Measurements from ENCODE around the gene GRK5. TPM values are rescaled to one million over a fixed set of nuclear protein-coding genes. Genes with fewer than 3 reads are reported as not detected.

The GRK5 gene
- total RNA-seq, 1 experiment from 2014 or later, result 29.0 TPM

DNA sequence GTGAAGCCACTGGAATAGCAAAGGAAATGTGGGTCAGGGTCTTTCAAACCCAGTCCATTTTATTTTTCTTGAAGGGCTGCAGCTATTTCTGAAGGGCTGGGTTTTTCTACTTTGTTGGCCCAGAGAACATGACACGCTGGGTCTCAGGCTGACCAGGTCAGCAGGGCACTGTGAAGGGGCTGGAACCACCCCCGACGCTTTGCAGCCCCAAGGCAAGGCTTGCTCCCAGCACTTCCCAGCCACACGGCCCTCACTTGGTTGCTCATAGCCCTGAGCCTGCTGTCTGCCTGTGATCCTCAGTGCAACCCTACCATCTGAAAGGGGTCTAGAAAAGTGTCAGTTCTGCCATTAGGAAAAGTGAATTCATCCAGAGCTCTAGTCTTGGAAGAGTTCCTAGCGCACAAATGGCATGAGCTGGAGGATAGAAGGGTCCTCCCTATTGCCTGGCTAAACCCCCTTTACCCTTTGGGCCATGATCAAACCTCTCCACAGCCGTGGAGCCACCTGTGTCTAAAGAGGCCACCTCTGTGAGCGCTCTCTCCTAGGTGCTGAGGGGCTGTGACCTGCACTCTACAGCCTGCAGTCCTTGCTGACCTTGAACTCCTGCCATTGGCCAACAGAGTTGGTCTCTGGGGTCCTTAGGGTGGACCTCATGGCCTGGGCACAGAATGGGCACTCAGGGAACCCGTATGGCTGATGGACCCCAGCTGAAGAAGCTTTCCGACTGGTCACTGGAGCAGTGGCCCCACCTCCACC, 203.2 kb downstream of the GRK5 start:
- DNase-seq (ENCODE audit: low read depth, low spot score) (no peak), ATAC-seq (no peak)
- Histone ChIP-seq H3K27me3 (ENCODE audit: control insufficient read depth, insufficient read depth, low read length) (no peaks in the 10 kb centered on the region), H3K9me3 (ENCODE audit: control insufficient read depth, insufficient read depth, low read depth, low read length) (no peaks in the 10 kb centered on the region), H3K36me3 (ENCODE audit: control insufficient read depth, insufficient read depth, low read length) (no peaks in the 10 kb centered on the region), H3K27ac (ENCODE audit: low read length) (no peak overlapping the region), H3K4me1 (ENCODE audit: control insufficient read depth, insufficient read depth, low read length) (0 out of 2 replicates have a peak, but pooled peaks cover 3% of the 10 kb centered on the region), H3K4me3 (ENCODE audit: low read depth in 2 of 2, low read length in 2 of 2) (no peak overlapping the region)
- BruUV-seq (replicated peaks), result no TSS peak
- POLR2A ChIA-PET, result no interaction called here
- CTCF ChIA-PET, result interaction anchor here (0.6 kb wide), 1 partner anchor 130 kb away, joined by 3 read pairs; no protein-coding TSS in a partner anchor
- in situ Hi-C loops (cut with HindIII; ENCODE audit: low pct_unique_long_range_greater_than_20kb, low sequenced_read_pairs), result no loop called here
- TF ChIP-seq, protein P1, sequence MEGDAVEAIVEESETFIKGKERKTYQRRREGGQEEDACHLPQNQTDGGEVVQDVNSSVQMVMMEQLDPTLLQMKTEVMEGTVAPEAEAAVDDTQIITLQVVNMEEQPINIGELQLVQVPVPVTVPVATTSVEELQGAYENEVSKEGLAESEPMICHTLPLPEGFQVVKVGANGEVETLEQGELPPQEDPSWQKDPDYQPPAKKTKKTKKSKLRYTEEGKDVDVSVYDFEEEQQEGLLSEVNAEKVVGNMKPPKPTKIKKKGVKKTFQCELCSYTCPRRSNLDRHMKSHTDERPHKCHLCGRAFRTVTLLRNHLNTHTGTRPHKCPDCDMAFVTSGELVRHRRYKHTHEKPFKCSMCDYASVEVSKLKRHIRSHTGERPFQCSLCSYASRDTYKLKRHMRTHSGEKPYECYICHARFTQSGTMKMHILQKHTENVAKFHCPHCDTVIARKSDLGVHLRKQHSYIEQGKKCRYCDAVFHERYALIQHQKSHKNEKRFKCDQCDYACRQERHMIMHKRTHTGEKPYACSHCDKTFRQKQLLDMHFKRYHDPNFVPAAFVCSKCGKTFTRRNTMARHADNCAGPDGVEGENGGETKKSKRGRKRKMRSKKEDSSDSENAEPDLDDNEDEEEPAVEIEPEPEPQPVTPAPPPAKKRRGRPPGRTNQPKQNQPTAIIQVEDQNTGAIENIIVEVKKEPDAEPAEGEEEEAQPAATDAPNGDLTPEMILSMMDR (IDR thresholded peaks at IDR 0.05), result no peak
- no peak for TF ChIP-seq SIN3A (IDR thresholded peaks at IDR 0.05; ENCODE audit: borderline replicate concordance, insufficient read depth, low read depth, low read length)
- no peak for TF ChIP-seq POLR2AphosphoS5 (IDR thresholded peaks at IDR 0.05; ENCODE audit: low read depth, low read length)
- TF ChIP-seq, protein P2, sequence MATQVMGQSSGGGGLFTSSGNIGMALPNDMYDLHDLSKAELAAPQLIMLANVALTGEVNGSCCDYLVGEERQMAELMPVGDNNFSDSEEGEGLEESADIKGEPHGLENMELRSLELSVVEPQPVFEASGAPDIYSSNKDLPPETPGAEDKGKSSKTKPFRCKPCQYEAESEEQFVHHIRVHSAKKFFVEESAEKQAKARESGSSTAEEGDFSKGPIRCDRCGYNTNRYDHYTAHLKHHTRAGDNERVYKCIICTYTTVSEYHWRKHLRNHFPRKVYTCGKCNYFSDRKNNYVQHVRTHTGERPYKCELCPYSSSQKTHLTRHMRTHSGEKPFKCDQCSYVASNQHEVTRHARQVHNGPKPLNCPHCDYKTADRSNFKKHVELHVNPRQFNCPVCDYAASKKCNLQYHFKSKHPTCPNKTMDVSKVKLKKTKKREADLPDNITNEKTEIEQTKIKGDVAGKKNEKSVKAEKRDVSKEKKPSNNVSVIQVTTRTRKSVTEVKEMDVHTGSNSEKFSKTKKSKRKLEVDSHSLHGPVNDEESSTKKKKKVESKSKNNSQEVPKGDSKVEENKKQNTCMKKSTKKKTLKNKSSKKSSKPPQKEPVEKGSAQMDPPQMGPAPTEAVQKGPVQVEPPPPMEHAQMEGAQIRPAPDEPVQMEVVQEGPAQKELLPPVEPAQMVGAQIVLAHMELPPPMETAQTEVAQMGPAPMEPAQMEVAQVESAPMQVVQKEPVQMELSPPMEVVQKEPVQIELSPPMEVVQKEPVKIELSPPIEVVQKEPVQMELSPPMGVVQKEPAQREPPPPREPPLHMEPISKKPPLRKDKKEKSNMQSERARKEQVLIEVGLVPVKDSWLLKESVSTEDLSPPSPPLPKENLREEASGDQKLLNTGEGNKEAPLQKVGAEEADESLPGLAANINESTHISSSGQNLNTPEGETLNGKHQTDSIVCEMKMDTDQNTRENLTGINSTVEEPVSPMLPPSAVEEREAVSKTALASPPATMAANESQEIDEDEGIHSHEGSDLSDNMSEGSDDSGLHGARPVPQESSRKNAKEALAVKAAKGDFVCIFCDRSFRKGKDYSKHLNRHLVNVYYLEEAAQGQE (IDR thresholded peaks at IDR 0.05; ENCODE audit: insufficient read depth in 1 of 2, low read depth in 2 of 2, low read length in 1 of 2), result no peak
- TF ChIP-seq TCF7L2 (IDR thresholded peaks at IDR 0.05; ENCODE audit: low read depth, low read length), result no peak
- intact Hi-C loops (cut with micrococcal nuclease; ENCODE audit: unreplicated experiment), result loop anchor here (10.0 kb wide), 1 partner anchor 106 kb away; no protein-coding TSS in a partner anchor

DNA sequence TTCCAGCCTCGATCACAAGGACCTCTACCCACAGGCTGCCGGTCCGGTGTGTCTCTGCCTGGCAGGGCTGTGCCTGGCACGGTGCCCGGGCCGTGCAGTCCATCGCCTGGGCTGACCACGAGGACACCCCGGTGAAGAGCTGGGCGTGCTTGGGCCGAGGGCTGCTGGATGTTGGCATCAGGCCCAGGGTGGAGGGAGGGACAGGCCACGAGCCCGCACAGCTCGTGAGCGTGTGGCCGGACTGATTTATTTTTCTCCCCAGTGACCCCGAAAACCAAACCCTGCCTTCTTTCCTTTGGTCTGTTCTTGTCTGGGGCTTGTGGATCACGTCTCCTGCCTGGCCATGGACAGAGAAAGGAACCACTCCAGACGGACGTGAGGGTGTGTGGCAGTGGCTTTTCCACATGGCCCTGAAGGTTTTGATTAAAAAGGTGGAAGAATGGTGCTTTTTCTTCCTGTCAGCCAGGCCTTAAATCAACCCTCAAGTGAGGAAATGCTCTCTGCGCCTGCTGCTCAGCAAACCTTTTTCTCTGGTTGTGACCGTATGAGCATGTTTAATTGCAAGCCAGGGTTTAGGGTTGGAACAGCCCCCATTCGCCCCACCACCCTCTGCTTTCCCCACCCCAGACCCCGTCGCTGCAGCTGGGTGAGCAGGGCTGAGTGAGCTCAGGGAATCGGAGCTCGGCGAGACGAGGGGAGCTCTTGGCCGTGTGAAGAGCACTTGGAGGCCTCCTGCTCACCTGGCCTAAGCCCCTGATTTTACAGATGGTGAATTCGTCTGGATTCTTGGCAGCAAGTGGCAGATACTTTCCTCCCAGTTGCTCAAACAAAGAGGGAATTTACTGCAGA, 205.1 kb downstream of the GRK5 start:
- no peak for ATAC-seq
- Histone ChIP-seq H3K4me3 (ENCODE audit: low read depth in 2 of 2, low read length in 2 of 2) (no peak overlapping the region), H3K36me3 (ENCODE audit: control insufficient read depth, insufficient read depth, low read length) (no peaks in the 10 kb centered on the region), H3K27me3 (ENCODE audit: control insufficient read depth, insufficient read depth, low read length) (no peaks in the 10 kb centered on the region), H3K9me3 (ENCODE audit: control insufficient read depth, insufficient read depth, low read depth, low read length) (no peaks in the 10 kb centered on the region), H3K27ac (ENCODE audit: low read length) (no peak overlapping the region), H3K4me1 (ENCODE audit: control insufficient read depth, insufficient read depth, low read length) (0 out of 2 replicates have a peak, but pooled peaks cover 3% of the 10 kb centered on the region)
- intact Hi-C loops (cut with micrococcal nuclease; ENCODE audit: unreplicated experiment) (loop anchor here (10.0 kb wide), 1 partner anchor 108 kb away; no protein-coding TSS in a partner anchor), in situ Hi-C loops (cut with HindIII; ENCODE audit: low pct_unique_long_range_greater_than_20kb, low sequenced_read_pairs) (no loop called here)
- ChIA-PET CTCF (interaction anchor here (0.7 to 1.1 kb wide), 2 partner anchors 106 to 206 kb away, joined by 3 to 4 read pairs; no protein-coding TSS in a partner anchor), POLR2A (no interaction called here)
- BruUV-seq (replicated peaks), result no TSS peak
- TF ChIP-seq POLR2AphosphoS5 (IDR thresholded peaks at IDR 0.05; ENCODE audit: low read depth, low read length), result no peak
- no peak for TF ChIP-seq TCF7L2 (IDR thresholded peaks at IDR 0.05; ENCODE audit: low read depth, low read length)
- TF ChIP-seq, protein P2 (IDR thresholded peaks at IDR 0.05; ENCODE audit: insufficient read depth in 1 of 2, low read depth in 2 of 2, low read length in 1 of 2), result no peak
- TF ChIP-seq, protein P1 (IDR thresholded peaks at IDR 0.05), result no peak
- no peak for TF ChIP-seq SIN3A (IDR thresholded peaks at IDR 0.05; ENCODE audit: borderline replicate concordance, insufficient read depth, low read depth, low read length)
- no peak for DNase-seq (ENCODE audit: low read depth, low spot score)

Measured in Panc1 (cell line).